H9 (cell line): ENCODE data around the gene RAB6B. TPM values are rescaled to one million over a fixed set of nuclear protein-coding genes. Genes with fewer than 3 reads are reported as not detected.

Experiments used
- DNase-seq: peaks from one replicate; pipeline ENCODE4 v3.0.0-alpha.2; 2017
- H2AFZ ChIP-seq: one replicate; pipeline ENCODE4 v1.6.1; 2013; ENCODE audit warnings: mild to moderate bottlenecking, low read length, control low read depth, moderate library complexity
- H2AK5ac ChIP-seq: 2 replicates; pipeline ENCODE4 v1.6.1; 2013; ENCODE audit warnings: low read length, control low read depth, mixed read lengths; ENCODE audit not compliant: insufficient read length
- H2BK120ac ChIP-seq: one replicate; pipeline ENCODE4 v1.6.1; 2013; ENCODE audit warnings: low read depth, mild to moderate bottlenecking, low read length, control low read depth, inconsistent platforms; ENCODE audit not compliant: poor library complexity, severe bottlenecking
- H2BK12ac ChIP-seq: 2 replicates; pipeline ENCODE4 v1.6.1; 2013; ENCODE audit warnings: low read length, control low read depth, mixed read lengths, low read depth; ENCODE audit not compliant: insufficient read length
- H2BK15ac ChIP-seq: 2 replicates; pipeline ENCODE4 v1.6.1; 2013; ENCODE audit warnings: low read depth, low read length, control low read depth
- H2BK20ac ChIP-seq: one replicate; pipeline ENCODE4 v1.6.1; 2013; ENCODE audit warnings: low read depth, mild to moderate bottlenecking, low read length, control low read depth, inconsistent platforms; ENCODE audit not compliant: poor library complexity, severe bottlenecking
- H2BK5ac ChIP-seq: 2 replicates; pipeline ENCODE4 v1.6.1; 2013; ENCODE audit warnings: low read length, control low read depth, mixed read lengths; ENCODE audit not compliant: insufficient read length
- H3K14ac ChIP-seq: 2 replicates; pipeline ENCODE4 v1.6.1; 2013; ENCODE audit warnings: low read length, control low read depth; ENCODE audit not compliant: insufficient read depth
- H3K18ac ChIP-seq: 2 replicates; pipeline ENCODE4 v1.6.1; 2013; ENCODE audit warnings: low read depth, mild to moderate bottlenecking, mixed read lengths, low read length, control low read depth; ENCODE audit not compliant: insufficient read length
- H3K23ac ChIP-seq: 2 replicates; pipeline ENCODE4 v1.6.1; 2013; ENCODE audit warnings: low read length, control low read depth, mixed read lengths, low read depth; ENCODE audit not compliant: insufficient read length
- H3K23me2 ChIP-seq: 2 replicates; pipeline ENCODE4 v1.6.1; 2013; ENCODE audit warnings: low read depth, mild to moderate bottlenecking, mixed read lengths, low read length, control low read depth; ENCODE audit not compliant: insufficient read length, poor library complexity, severe bottlenecking
- H3K27ac ChIP-seq: 2 replicates; pipeline ENCODE4 v1.5.1; 2013; ENCODE audit warnings: low read length, control low read depth, mixed read lengths, low read depth; ENCODE audit not compliant: insufficient read length
- H3K27me3 ChIP-seq: 2 replicates; pipeline ENCODE4 v1.6.1; 2013; ENCODE audit warnings: low read length, control low read depth, inconsistent platforms; ENCODE audit not compliant: insufficient read depth
- H3K4ac ChIP-seq: 2 replicates; pipeline ENCODE4 v1.6.1; 2013; ENCODE audit warnings: low read depth, mild to moderate bottlenecking, control low read depth, inconsistent platforms, low read length, moderate library complexity
- H3K4me1 ChIP-seq: 2 replicates; pipeline ENCODE4 v1.6.1; 2013; ENCODE audit warnings: low read length, control low read depth, inconsistent platforms; ENCODE audit not compliant: insufficient read depth
- H3K4me2 ChIP-seq: 2 replicates; pipeline ENCODE4 v1.6.1; 2013; ENCODE audit warnings: low read length, control low read depth, mixed read lengths; ENCODE audit not compliant: insufficient read length, insufficient read depth
- H3K56ac ChIP-seq: 2 replicates; pipeline ENCODE4 v1.6.1; 2013; ENCODE audit warnings: low read depth, mild to moderate bottlenecking, mixed read lengths, low read length, control low read depth; ENCODE audit not compliant: insufficient read length
- H3K79me1 ChIP-seq: 2 replicates; pipeline ENCODE4 v1.6.1; 2013; ENCODE audit warnings: low read depth, mild to moderate bottlenecking, moderate library complexity, low read length, control low read depth, inconsistent platforms; ENCODE audit not compliant: insufficient read depth, poor library complexity, severe bottlenecking
- H3K79me2 ChIP-seq: 2 replicates; pipeline ENCODE4 v1.6.1; 2013; ENCODE audit warnings: low read length, control low read depth, inconsistent platforms; ENCODE audit not compliant: insufficient read depth
- H3K9ac ChIP-seq: 2 replicates; pipeline ENCODE4 v1.6.1; 2013; ENCODE audit warnings: low read length, control low read depth, mixed read lengths; ENCODE audit not compliant: insufficient read length; ENCODE audit errors: extremely low read depth
- H3K9me3 ChIP-seq: one replicate; pipeline ENCODE4 v1.6.1; 2013; ENCODE audit warnings: low read depth, low read length, inconsistent platforms; ENCODE audit not compliant: control insufficient read depth
- H3T11ph ChIP-seq: one replicate; pipeline ENCODE4 v1.6.1; 2013; ENCODE audit warnings: mild to moderate bottlenecking, low read length, control low read depth, inconsistent platforms
- H4K20me1 ChIP-seq: one replicate; pipeline ENCODE4 v1.6.1; 2013; ENCODE audit not compliant: control insufficient read depth, insufficient read length, insufficient read depth
- H4K5ac ChIP-seq: 2 replicates; pipeline ENCODE4 v1.6.1; 2013; ENCODE audit warnings: low read depth, mild to moderate bottlenecking, mixed read lengths, low read length, control low read depth; ENCODE audit not compliant: insufficient read length
- H4K8ac ChIP-seq: replicated peaks from 2 replicates; pipeline ENCODE4 v1.6.1; 2013; ENCODE audit warnings: low read length, control low read depth, mixed read lengths, low read depth; ENCODE audit not compliant: insufficient read length
- H4K91ac ChIP-seq: 2 replicates; pipeline ENCODE4 v1.6.1; 2013; ENCODE audit warnings: low read depth, mild to moderate bottlenecking, moderate library complexity, mixed read lengths, low read length, control low read depth; ENCODE audit not compliant: insufficient read length
- H3K27ac Mint-ChIP-seq, 3 experiments: 2 replicates in 2 of 3; 3 replicates in 1 of 3; pipeline ENCODE4 v1.8.0; 2020 to 2021; ENCODE audit warnings: mixed read lengths in 3 of 3, mild to moderate bottlenecking in 1 of 3, moderate library complexity in 1 of 3
- H3K27me3 Mint-ChIP-seq: 2 replicates; pipeline ENCODE4 v1.8.0; 2021; ENCODE audit warnings: low read depth, mild to moderate bottlenecking, moderate library complexity, mixed read lengths
- H3K36me3 Mint-ChIP-seq, 3 experiments: 2 replicates in 2 of 3; 3 replicates in 1 of 3; pipeline ENCODE4 v1.8.0; 2020 to 2021; ENCODE audit warnings: low read depth in 3 of 3, mixed read lengths in 3 of 3; ENCODE audit not compliant: insufficient read depth in 1 of 3
- H3K4me1 Mint-ChIP-seq, 2 experiments: 2 replicates each; pipeline ENCODE4 v1.8.0; 2020; ENCODE audit warnings: mixed read lengths in 2 of 2
- H3K4me3 Mint-ChIP-seq, 2 experiments: 2 replicates in 1 of 2; 3 replicates in 1 of 2; pipeline ENCODE4 v1.8.0; 2020 to 2021; ENCODE audit warnings: mild to moderate bottlenecking in 2 of 2, mixed read lengths in 2 of 2, moderate library complexity in 1 of 2
- H3K9me3 Mint-ChIP-seq, 2 experiments: 2 replicates in 1 of 2; 3 replicates in 1 of 2; pipeline ENCODE4 v1.8.0; 2020; ENCODE audit warnings: mild to moderate bottlenecking in 2 of 2, mixed read lengths in 2 of 2, moderate library complexity in 1 of 2
- CTCF ChIP-seq: fragments of 200-600 bp; sonication (generic); conservative IDR thresholded peaks from 3 replicates; pipeline ENCODE4 v1.8.0; 2021; ENCODE audit warnings: antibody characterized with exemption, mild to moderate bottlenecking
- WGBS: extraction: QIAGEN DNeasy Blood & Tissue Kit; methylation state at CpG from one replicate; pipeline ENCODE4 v1.1.7; 2013; ENCODE audit warnings: missing lambda C conversion rate, low lambda C conversion rate, mixed read lengths; ENCODE audit not compliant: insufficient read length; ENCODE audit errors: extremely low coverage; 5-methylcytosine and 5-hydroxymethylcytosine counted together
- total RNA-seq: library from RNA; stranded (reverse); gene quantifications from 2 replicates; pipeline ENCODE4 v1.2.1, GENCODE V29; 2021

RAB6B gene
- total RNA-seq, 1 experiment from 2014 or later: 12.3 TPM

GRCh38 chr3:133927540-133928066 lies 31.9 kb upstream of the RAB6B start:
- Histone ChIP-seq H2AFZ (no peak overlapping the region), H2BK120ac (no peak overlapping the region), H3K23me2 (peaks cover 5% of the 10 kb centered on the region), H2BK15ac (no peak overlapping the region), H3K18ac (no peak overlapping the region), H4K5ac (no peak overlapping the region), H3K4me1 (no peaks in the 10 kb centered on the region), H3K4ac (no peak overlapping the region), H3K27ac (no peak overlapping the region), H4K8ac (no peak overlapping the region), H3K56ac (no peak overlapping the region), H2AK5ac (no peak overlapping the region), H3K4me2 (peak overlapping the region; percentile 41), H3K79me1 (no peaks in the 10 kb centered on the region), H3K14ac (no peak overlapping the region), H3T11ph (no peak overlapping the region), H2BK20ac (no peak overlapping the region), H4K91ac (no peak overlapping the region), H3K9me3 (no peaks in the 10 kb centered on the region), H3K23ac (no peak overlapping the region), H2BK12ac (no peak overlapping the region), H3K27me3 (no peaks in the 10 kb centered on the region; the same call in 1 of the 2 replicates), H4K20me1 (no peaks in the 10 kb centered on the region), H3K9ac (no peak overlapping the region), H3K79me2 (no peaks in the 10 kb centered on the region), H2BK5ac (no peak overlapping the region)
- peak overlapping the region; percentile 60 to 76 for H3K4me3 Mint-ChIP-seq
- H3K36me3 Mint-ChIP-seq: no peaks in the 10 kb centered on the region; a peak in 1 of 7 replicates
- peaks cover 31% of the 10 kb centered on the region for H3K27me3 Mint-ChIP-seq
- peak; percentile 58 for DNase-seq
- H3K9me3 Mint-ChIP-seq: no peaks in the 10 kb centered on the region; a peak in 1 of 5 replicates
- WGBS: no CpG with 5 or more reads among the region's 51 CpGs
- TF ChIP-seq CTCF: peak; percentile 73
- no peak overlapping the region for H3K27ac Mint-ChIP-seq
- peaks cover 15 to 16% of the 10 kb centered on the region in 2 experiments for H3K4me1 Mint-ChIP-seq
